Stimulated activated CD8-positive, alpha-beta memory T cell treated with anti-CD3 and anti-CD28 coated beads, Interleukin-7, amount 100 ng/mL, for 4 hours (primary cell): ENCODE results near the gene THBS4.

ENCODE experiments used
- DNase-seq, 2 donors: peaks; one replicate each; pipeline ENCODE4 v3.0.0-alpha.2; 2020; ENCODE audit warnings: low read depth in 2 of 2

Gene THBS4

GRCh38 chr5:80048084-80048780 lies 13.1 kb downstream of the THBS4 start:
- DNase-seq = no peak

GRCh38 chr5:80052464-80052863 lies 17.3 kb downstream of the THBS4 start:
- DNase-seq = no peak

- no peak for DNase-seq
Measured at GRCh38 chr5:80054682-80055081, 19.5 kb downstream of the THBS4 start.

GRCh38 chr5:80055491-80056170 lies 20.5 kb downstream of the THBS4 start:
- DNase-seq = no peak

- no peak for DNase-seq
Measured at GRCh38 chr5:80057099-80057498, 22.0 kb downstream of the THBS4 start.

- no peak for DNase-seq
Measured at GRCh38 chr5:80057921-80058320, 22.8 kb downstream of the THBS4 start.

- no peak for DNase-seq
Measured at GRCh38 chr5:80059354-80059980, 24.3 kb downstream of the THBS4 start.

- no peak for DNase-seq
Measured at GRCh38 chr5:80060966-80061365, 25.8 kb downstream of the THBS4 start.

GRCh38 chr5:80061547-80061946 lies 26.4 kb downstream of the THBS4 start:
- DNase-seq = no peak

- no peak for DNase-seq
Measured at GRCh38 chr5:80064124-80064523, 29.0 kb downstream of the THBS4 start.

- no peak for DNase-seq
Measured at GRCh38 chr5:80067016-80067415, 31.9 kb downstream of the THBS4 start.

- DNase-seq = no peak
Measured at GRCh38 chr5:80067531-80068245, 32.5 kb downstream of the THBS4 start.

GRCh38 chr5:80068246-80068636 lies 33.1 kb downstream of the THBS4 start:
- no peak for DNase-seq

- no peak for DNase-seq
Measured at GRCh38 chr5:80068775-80069174, 33.6 kb downstream of the THBS4 start.

GRCh38 chr5:80069251-80069800 lies 34.2 kb downstream of the THBS4 start:
- no peak for DNase-seq

- no peak for DNase-seq
Measured at GRCh38 chr5:80069918-80070318, 34.8 kb downstream of the THBS4 start.

- DNase-seq = no peak
Measured at GRCh38 chr5:80070338-80071056, 35.3 kb downstream of the THBS4 start.

- no peak for DNase-seq
Measured at GRCh38 chr5:80071510-80072021, 36.4 kb downstream of the THBS4 start.

- no peak for DNase-seq
Measured at GRCh38 chr5:80072103-80073073, 37.2 kb downstream of the THBS4 start.
